ENCODE measurements around the gene FAM89B.

FAM89B gene

DNA sequence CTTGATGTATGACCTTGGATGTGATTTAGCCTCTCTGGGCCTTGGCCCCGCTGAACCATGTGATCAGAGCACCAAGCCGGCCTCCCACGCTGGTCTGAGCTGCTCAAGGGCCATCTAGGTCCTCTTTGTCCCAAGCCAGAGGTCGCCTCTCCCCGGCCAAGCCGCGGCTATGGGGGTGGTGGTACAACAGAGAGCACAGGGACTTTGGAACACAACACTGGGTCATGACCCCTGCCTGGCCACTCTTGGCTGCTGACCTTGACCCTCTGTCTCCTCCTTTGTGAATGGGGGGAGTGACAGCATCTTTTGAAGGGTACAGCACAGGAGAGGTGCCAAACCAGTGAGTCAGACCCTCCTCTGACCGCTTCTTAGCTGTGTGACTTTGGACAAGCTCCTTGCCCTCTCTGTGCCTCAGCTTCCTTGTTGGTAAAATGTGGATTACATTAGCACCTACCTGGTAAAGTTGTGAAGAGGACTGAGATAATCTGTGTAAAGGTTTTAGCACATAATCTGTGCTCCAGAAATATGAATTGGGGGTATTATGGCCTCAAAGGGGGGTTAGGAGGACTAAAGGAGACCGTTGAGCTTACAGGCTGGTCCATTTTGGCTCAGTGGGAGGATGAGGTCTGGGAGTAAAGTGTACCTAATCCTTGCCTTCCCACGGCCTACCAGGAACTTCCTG lies 42.7 kb upstream of the FAM89B start:
- Histone ChIP-seq H3K4me3 (ENCODE audit: insufficient read depth, low read depth, low read length) (no peak overlapping the region), H3K4me1 (ENCODE audit: control insufficient read depth, insufficient read depth, low read length) (peaks cover 8% of the 10 kb centered on the region), H3K9me3 (ENCODE audit: control insufficient read depth, low read length) (no peaks in the 10 kb centered on the region), H3K27me3 (ENCODE audit: control insufficient read depth, insufficient read depth, low read length, poor library complexity, severe bottlenecking) (no peaks in the 10 kb centered on the region), H3K36me3 (ENCODE audit: control insufficient read depth, insufficient read depth, low read length) (peaks cover 27% of the 10 kb centered on the region), H3K27ac (ENCODE audit: insufficient read depth, low read depth, low read length, poor library complexity, severe bottlenecking) (no peak overlapping the region)
- 92% methylated on average over 10 of the region's 10 CpGs for WGBS, 2 experiments

DNA sequence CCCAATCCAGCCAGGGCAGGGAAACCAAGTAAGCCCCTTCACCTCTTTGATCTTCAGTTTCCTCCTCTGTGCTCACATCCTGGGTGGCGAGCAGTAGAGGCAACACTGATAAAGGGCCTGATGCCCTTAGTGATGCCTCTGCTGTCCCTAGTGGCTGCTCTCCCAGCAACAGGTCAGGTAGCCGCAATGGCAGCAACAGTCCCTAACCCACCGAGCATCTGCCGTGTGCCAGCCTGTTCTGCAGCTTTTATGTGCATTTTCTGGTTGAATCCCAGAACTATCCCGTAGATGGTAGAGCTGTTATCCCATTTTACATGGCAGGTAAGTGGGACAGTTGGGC lies 42.2 kb upstream of the FAM89B start:
- Histone ChIP-seq H3K27me3 (ENCODE audit: control insufficient read depth, insufficient read depth, low read length, poor library complexity, severe bottlenecking) (no peaks in the 10 kb centered on the region), H3K9me3 (ENCODE audit: control insufficient read depth, low read length) (no peaks in the 10 kb centered on the region), H3K4me1 (ENCODE audit: control insufficient read depth, insufficient read depth, low read length) (peaks cover 8% of the 10 kb centered on the region), H3K27ac (ENCODE audit: insufficient read depth, low read depth, low read length, poor library complexity, severe bottlenecking) (no peak overlapping the region), H3K36me3 (ENCODE audit: control insufficient read depth, insufficient read depth, low read length) (peaks cover 29% of the 10 kb centered on the region), H3K4me3 (ENCODE audit: insufficient read depth, low read depth, low read length) (no peak overlapping the region)
- WGBS, 2 experiments = 84 to 86% methylated on average over 5 of the region's 5 CpGs

DNA sequence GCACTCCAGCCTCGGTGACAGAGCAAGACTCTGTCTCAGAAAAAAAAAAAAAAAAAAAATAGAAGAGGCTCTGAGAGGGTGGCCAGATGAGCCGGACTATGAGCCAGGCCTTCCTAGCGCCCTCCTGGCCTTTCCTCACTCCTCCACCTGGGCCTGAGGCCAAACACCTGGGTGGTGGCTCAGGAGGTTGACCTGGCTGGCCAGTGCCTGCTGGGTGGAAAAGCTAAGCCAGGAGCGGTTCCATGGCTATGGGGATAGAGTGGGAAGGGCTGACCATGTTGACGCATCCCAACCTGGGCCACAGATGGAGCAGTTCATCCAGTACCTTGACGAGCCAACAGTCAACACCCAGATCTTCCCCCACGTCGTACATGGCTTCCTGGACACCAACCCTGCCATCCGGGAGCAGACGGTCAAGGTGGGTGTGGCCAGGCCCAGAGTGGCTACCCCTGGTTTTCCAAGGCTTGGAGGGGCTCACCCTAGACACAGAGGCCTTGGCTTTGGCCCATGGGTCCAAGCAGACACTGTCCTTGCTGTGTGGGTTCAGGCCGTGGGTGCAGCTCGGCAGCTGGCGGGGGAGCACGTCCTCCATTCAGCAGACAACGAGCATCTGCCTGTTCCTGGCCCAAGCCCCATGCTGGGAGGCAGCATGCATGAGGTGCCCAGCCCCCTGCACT lies 39.8 kb upstream of the FAM89B start:
- 92 to 93% methylated on average over 15 of the region's 15 CpGs for WGBS, 2 experiments
- H3K4me1 ChIP-seq (ENCODE audit: control insufficient read depth, insufficient read depth, low read length) = no peaks in the 10 kb centered on the region
- H3K27me3 ChIP-seq (ENCODE audit: control insufficient read depth, insufficient read depth, low read length, poor library complexity, severe bottlenecking) = peaks cover 5% of the 10 kb centered on the region
- no peak overlapping the region for H3K4me3 ChIP-seq (ENCODE audit: insufficient read depth, low read depth, low read length)
- H3K36me3 ChIP-seq (ENCODE audit: control insufficient read depth, insufficient read depth, low read length) = peaks cover 33% of the 10 kb centered on the region
- H3K27ac ChIP-seq (ENCODE audit: insufficient read depth, low read depth, low read length, poor library complexity, severe bottlenecking) = no peak overlapping the region
- no peaks in the 10 kb centered on the region for H3K9me3 ChIP-seq (ENCODE audit: control insufficient read depth, low read length)

DNA sequence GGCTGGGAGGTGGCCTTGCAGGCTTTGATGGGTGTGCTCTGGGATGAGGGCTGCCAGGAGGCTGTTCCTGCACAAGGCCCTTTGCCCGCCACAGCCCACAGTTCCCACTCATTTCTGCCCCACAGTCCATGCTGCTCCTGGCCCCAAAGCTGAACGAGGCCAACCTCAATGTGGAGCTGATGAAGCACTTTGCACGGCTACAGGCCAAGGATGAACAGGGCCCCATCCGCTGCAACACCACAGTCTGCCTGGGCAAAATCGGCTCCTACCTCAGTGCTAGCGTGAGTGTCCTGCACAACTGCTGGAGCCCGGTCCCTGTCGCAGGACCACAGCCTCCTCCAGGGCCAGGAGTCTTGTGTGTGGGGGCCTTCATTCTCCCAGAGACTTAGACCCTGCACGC lies 37.2 kb upstream of the FAM89B start:
- peaks cover 31% of the 10 kb centered on the region for H3K27me3 ChIP-seq (ENCODE audit: control insufficient read depth, insufficient read depth, low read length, poor library complexity, severe bottlenecking)
- no peak overlapping the region for H3K27ac ChIP-seq (ENCODE audit: insufficient read depth, low read depth, low read length, poor library complexity, severe bottlenecking)
- no peak overlapping the region for H3K4me3 ChIP-seq (ENCODE audit: insufficient read depth, low read depth, low read length)
- H3K36me3 ChIP-seq (ENCODE audit: control insufficient read depth, insufficient read depth, low read length) = peaks cover 37% of the 10 kb centered on the region
- WGBS, 2 experiments = 95 to 96% methylated on average over 9 of the region's 9 CpGs
- H3K4me1 ChIP-seq (ENCODE audit: control insufficient read depth, insufficient read depth, low read length) = peaks cover 10% of the 10 kb centered on the region
- no peaks in the 10 kb centered on the region for H3K9me3 ChIP-seq (ENCODE audit: control insufficient read depth, low read length)

DNA sequence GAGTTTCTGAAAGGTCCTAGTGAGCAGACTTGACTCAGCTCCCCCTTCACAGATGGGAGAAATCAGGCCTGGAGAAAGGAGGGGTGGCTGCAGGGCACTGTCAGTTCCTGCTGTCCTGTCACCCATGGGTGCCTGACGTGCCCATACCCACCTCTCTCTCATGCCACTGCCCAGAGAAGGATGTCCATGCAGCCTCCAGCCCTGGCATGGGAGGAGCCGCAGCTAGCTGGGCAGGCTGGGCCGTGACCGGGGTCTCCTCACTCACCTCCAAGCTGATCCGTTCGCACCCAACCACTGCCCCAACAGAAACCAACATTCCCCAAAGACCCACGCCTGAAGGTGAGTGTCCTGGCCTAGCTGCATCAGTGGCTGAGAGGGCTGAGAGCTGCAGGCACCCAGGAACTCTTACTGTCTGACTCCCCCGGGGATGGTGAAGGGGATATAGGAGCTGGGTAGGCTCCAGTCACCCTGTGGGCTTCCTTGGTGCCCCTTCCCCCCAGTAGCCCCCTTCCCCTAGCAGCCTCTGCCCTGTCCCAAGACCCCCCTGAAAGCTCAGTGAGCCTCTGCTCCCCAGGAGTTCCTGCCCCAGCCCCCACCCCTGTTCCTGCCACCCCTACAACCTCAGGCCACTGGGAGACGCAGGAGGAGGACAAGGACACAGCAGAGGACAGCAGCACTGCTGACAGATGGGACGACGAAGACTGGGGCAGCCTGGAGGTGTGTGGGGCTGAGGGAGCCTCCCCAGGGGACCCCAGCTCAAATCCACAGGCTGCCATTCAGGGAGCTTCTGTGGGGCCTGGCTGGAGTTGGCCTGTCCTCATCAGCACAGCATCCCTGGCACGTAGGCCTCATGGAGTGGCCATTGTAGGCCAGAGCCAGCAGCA lies 35.7 kb upstream of the FAM89B start:
- Histone ChIP-seq H3K27ac (ENCODE audit: insufficient read depth, low read depth, low read length, poor library complexity, severe bottlenecking) (no peak overlapping the region), H3K27me3 (ENCODE audit: control insufficient read depth, insufficient read depth, low read length, poor library complexity, severe bottlenecking) (peaks cover 46% of the 10 kb centered on the region), H3K36me3 (ENCODE audit: control insufficient read depth, insufficient read depth, low read length) (peaks cover 24% of the 10 kb centered on the region), H3K4me3 (ENCODE audit: insufficient read depth, low read depth, low read length) (no peak overlapping the region), H3K4me1 (ENCODE audit: control insufficient read depth, insufficient read depth, low read length) (peaks cover 11% of the 10 kb centered on the region), H3K9me3 (ENCODE audit: control insufficient read depth, low read length) (no peaks in the 10 kb centered on the region)
- WGBS, 2 experiments = 93 to 95% methylated on average over 12 of the region's 12 CpGs

DNA sequence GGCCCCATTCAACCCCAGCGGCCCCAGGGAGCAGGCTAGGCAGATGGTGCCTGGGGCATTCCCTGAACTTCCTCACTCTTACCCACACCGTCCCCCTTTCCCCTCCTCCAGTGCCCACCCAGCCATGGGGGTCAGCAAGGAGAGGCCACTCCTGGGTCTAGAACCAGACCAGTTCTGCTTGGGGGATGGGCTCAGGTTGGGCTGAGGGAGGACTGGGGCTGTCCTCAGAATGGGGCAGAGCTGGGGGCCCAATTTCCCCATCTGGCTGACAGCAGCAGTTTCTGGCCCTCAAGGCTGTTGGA lies 35.1 kb upstream of the FAM89B start:
- Histone ChIP-seq H3K4me3 (ENCODE audit: insufficient read depth, low read depth, low read length) (no peak overlapping the region), H3K4me1 (ENCODE audit: control insufficient read depth, insufficient read depth, low read length) (peaks cover 11% of the 10 kb centered on the region), H3K9me3 (ENCODE audit: control insufficient read depth, low read length) (no peaks in the 10 kb centered on the region), H3K27ac (ENCODE audit: insufficient read depth, low read depth, low read length, poor library complexity, severe bottlenecking) (no peak overlapping the region), H3K36me3 (ENCODE audit: control insufficient read depth, insufficient read depth, low read length) (peaks cover 20% of the 10 kb centered on the region), H3K27me3 (ENCODE audit: control insufficient read depth, insufficient read depth, low read length, poor library complexity, severe bottlenecking) (peaks cover 52% of the 10 kb centered on the region)
- 92 to 96% methylated on average over 2 of the region's 2 CpGs for WGBS, 2 experiments

DNA sequence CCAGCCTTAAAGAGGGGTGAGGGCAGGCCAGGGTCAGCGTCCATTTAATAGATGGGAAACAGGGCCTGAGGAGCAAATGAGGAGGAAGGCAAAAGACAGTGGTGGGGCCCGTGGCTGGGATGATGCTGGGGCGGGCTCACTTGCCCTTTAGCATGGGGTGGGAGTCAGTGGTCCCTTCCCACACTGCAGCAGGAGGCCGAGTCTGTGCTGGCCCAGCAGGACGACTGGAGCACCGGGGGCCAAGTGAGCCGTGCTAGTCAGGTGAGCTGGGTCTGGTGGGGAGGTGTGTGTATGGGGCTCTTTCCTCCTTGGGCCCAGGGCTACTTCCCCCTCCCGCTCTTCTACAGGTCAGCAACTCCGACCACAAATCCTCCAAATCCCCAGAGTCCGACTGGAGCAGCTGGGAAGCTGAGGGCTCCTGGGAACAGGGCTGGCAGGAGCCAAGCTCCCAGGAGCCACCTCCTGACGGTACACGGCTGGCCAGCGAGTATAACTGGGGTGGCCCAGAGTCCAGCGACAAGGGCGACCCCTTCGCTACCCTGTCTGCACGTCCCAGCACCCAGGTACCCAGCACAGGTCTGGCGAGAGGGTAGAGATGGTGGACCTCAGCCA lies 34.6 kb upstream of the FAM89B start:
- H3K27ac ChIP-seq (ENCODE audit: insufficient read depth, low read depth, low read length, poor library complexity, severe bottlenecking) = no peak overlapping the region
- 94 to 95% methylated on average over 18 of the region's 18 CpGs for WGBS, 2 experiments
- H3K4me3 ChIP-seq (ENCODE audit: insufficient read depth, low read depth, low read length) = no peak overlapping the region
- peaks cover 52% of the 10 kb centered on the region for H3K27me3 ChIP-seq (ENCODE audit: control insufficient read depth, insufficient read depth, low read length, poor library complexity, severe bottlenecking)
- H3K4me1 ChIP-seq (ENCODE audit: control insufficient read depth, insufficient read depth, low read length) = peaks cover 11% of the 10 kb centered on the region
- peaks cover 19% of the 10 kb centered on the region for H3K36me3 ChIP-seq (ENCODE audit: control insufficient read depth, insufficient read depth, low read length)
- no peaks in the 10 kb centered on the region for H3K9me3 ChIP-seq (ENCODE audit: control insufficient read depth, low read length)

DNA sequence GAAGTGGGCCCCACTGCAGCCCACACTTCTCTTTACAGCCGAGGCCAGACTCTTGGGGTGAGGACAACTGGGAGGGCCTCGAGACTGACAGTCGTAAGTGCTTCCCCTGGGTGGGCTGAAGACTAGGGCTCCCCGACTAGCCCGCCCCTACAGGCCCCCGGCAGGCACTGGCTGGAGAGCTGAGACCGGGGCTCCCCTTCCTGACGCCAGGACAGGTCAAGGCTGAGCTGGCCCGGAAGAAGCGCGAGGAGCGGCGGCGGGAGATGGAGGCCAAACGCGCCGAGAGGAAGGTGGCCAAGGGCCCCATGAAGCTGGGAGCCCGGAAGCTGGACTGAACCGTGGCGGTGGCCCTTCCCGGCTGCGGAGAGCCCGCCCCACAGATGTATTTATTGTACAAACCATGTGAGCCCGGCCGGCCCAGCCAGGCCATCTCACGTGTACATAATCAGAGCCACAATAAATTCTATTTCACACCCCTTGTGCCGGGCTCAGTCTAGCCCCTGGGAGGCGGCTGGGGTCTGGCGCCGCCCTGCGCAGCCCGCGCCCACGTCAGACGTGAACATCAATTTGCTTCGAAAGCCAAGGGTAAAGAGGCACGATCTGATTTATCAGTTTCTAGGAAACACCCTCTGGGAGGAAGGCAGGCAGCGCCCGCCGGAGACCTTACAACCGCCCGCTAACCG lies 34.0 kb upstream of the FAM89B start:
- Histone ChIP-seq H3K9me3 (ENCODE audit: control insufficient read depth, low read length) (no peaks in the 10 kb centered on the region), H3K27ac (ENCODE audit: insufficient read depth, low read depth, low read length, poor library complexity, severe bottlenecking) (no peak overlapping the region), H3K27me3 (ENCODE audit: control insufficient read depth, insufficient read depth, low read length, poor library complexity, severe bottlenecking) (peaks cover 52% of the 10 kb centered on the region), H3K36me3 (ENCODE audit: control insufficient read depth, insufficient read depth, low read length) (peaks cover 14% of the 10 kb centered on the region), H3K4me3 (ENCODE audit: insufficient read depth, low read depth, low read length) (no peak overlapping the region), H3K4me1 (ENCODE audit: control insufficient read depth, insufficient read depth, low read length) (peaks cover 11% of the 10 kb centered on the region)
- 88 to 89% methylated on average over 43 of the region's 43 CpGs for WGBS, 2 experiments

DNA sequence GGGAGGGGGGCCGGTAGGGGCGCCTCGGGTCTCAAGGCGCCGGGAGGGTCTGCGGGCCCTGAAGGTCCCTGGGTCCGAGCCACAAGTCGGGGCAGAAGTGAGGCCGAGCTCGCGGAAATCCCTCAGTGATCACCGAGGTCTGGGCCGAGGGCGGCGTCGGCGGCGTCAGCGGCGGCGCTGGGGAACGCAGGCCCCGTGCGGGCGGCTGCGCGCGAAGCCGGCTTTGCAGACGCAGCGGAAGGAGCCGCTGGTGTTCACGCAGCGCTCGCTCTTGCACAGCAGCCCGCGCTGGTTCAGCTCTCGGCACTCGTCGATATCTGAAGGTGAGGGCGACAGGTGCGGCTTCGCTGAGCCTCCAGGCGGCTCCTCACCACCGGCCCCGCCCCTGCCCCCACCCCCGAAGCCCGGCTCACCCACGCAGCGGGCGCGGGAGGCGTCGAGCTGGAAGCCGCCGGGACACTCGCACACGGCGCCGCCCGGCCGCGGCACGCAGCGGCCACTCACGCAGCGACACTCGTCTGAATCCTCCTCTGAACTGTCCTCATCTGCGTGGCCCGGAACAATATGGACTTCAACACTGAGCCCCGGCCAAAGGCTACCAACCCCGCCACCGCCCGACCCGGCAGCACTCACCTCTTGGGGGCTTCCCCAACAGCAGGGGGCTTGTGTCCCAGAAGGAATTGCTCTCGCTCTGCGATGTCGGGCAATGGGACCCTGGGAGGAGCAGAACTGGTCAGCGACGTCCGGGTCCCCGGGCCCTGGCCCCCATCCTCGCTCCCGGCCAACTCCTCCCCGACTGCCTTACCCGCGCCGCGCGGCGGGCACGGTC lies 33.2 kb upstream of the FAM89B start:
- Histone ChIP-seq H3K4me1 (ENCODE audit: control insufficient read depth, insufficient read depth, low read length) (peaks cover 11% of the 10 kb centered on the region), H3K4me3 (ENCODE audit: insufficient read depth, low read depth, low read length) (peak overlapping the region; percentile 25), H3K9me3 (ENCODE audit: control insufficient read depth, low read length) (no peaks in the 10 kb centered on the region), H3K27ac (ENCODE audit: insufficient read depth, low read depth, low read length, poor library complexity, severe bottlenecking) (no peak overlapping the region), H3K36me3 (ENCODE audit: control insufficient read depth, insufficient read depth, low read length) (peaks cover 14% of the 10 kb centered on the region), H3K27me3 (ENCODE audit: control insufficient read depth, insufficient read depth, low read length, poor library complexity, severe bottlenecking) (peaks cover 59% of the 10 kb centered on the region)
- WGBS, 2 experiments = 6 to 7% methylated on average over 92 of the region's 92 CpGs
